Activated T-cell treated with anti-CD3 and anti-CD28 coated beads, Interleukin-2, amount 50 U/mL, for 48 hours (primary cell): ENCODE results near the gene PPME1.
A peak's percentile ranks its signal among the peaks of the same experiment; 100 is the strongest.

Experiments
- DNase-seq, 2 experiments: peaks; one replicate each; pipeline ENCODE4 v3.0.0-alpha.2; 2020

Gene PPME1

GRCh38 chr11:74232311-74232950 is 61.3 kb downstream of the PPME1 start:
- DNase-seq, result no peak

GRCh38 chr11:74233683-74234082 is 62.6 kb downstream of the PPME1 start:
- no peak for DNase-seq

- no peak for DNase-seq
These were observed 64.0 kb downstream of the PPME1 start for GRCh38 chr11:74235121-74235520.

- DNase-seq, result no peak
These were observed 66.5 kb downstream of the PPME1 start for GRCh38 chr11:74237541-74237940.

GRCh38 chr11:74238243-74238642 is 67.2 kb downstream of the PPME1 start:
- DNase-seq, result no peak

- DNase-seq, result no peak
These were observed 77.4 kb downstream of the PPME1 start for GRCh38 chr11:74248469-74248868.

- DNase-seq, result no peak
These were observed 78.4 kb downstream of the PPME1 start for GRCh38 chr11:74249496-74249895.

GRCh38 chr11:74253361-74253760 is 82.3 kb downstream of the PPME1 start:
- DNase-seq, result no peak

- DNase-seq, result peak; percentile 62
These were observed 84.8 kb downstream of the PPME1 start for GRCh38 chr11:74255741-74256375.

GRCh38 chr11:74256378-74257133 is 85.5 kb downstream of the PPME1 start:
- DNase-seq, result no peak

- DNase-seq, result no peak
These were observed 87.0 kb downstream of the PPME1 start for GRCh38 chr11:74257959-74258553.

- no peak for DNase-seq
These were observed 91.6 kb downstream of the PPME1 start for GRCh38 chr11:74262725-74263124.

GRCh38 chr11:74265256-74265655 is 94.2 kb downstream of the PPME1 start:
- DNase-seq, result no peak

GRCh38 chr11:74267014-74267413 is 95.9 kb downstream of the PPME1 start:
- DNase-seq, result no peak

GRCh38 chr11:74268456-74268855 is 97.4 kb downstream of the PPME1 start:
- DNase-seq, result no peak

GRCh38 chr11:74269161-74269811 is 98.2 kb downstream of the PPME1 start:
- peak in 1 of 2 experiments; percentile 34 for DNase-seq

- no peak for DNase-seq
These were observed 101.2 kb downstream of the PPME1 start for GRCh38 chr11:74272276-74272675.

- no peak for DNase-seq
These were observed 105.5 kb downstream of the PPME1 start for GRCh38 chr11:74276581-74276980.

GRCh38 chr11:74278103-74278502 is 107.0 kb downstream of the PPME1 start:
- no peak for DNase-seq

GRCh38 chr11:74278721-74279161 is 107.7 kb downstream of the PPME1 start:
- no peak for DNase-seq

- no peak for DNase-seq
These were observed 108.2 kb downstream of the PPME1 start for GRCh38 chr11:74279256-74279655.

- no peak for DNase-seq
These were observed 109.4 kb downstream of the PPME1 start for GRCh38 chr11:74280494-74280893.

- DNase-seq, result no peak
These were observed 111.3 kb downstream of the PPME1 start for GRCh38 chr11:74282421-74282820.
